OCI-LY7 (cell line): ENCODE data around the gene GLYATL1. TPM values are rescaled to one million over a fixed set of nuclear protein-coding genes. Genes with fewer than 3 reads are reported as not detected.

ENCODE experiments used
- BruUV-seq: library from RNA; stranded (reverse); fragments of 400-500 nt; replicated peaks from 2 replicates; lab custom pipeline; 2021; lab: Mats Ljungman, UMichigan
- CTCF ChIA-PET: fragments of 300-600 bp; sonication (Branson Sonifier 250); formaldehyde crosslinking; loops from one replicate; lab custom pipeline; 2022; ENCODE audit warnings: antibody characterized with exemption; ENCODE audit not compliant: unreplicated experiment; lab: Charles Lee
- POLR2A ChIA-PET: fragments of 300-600 bp; sonication (Branson Sonifier 250); formaldehyde crosslinking; loops from one replicate; lab custom pipeline; 2022; ENCODE audit warnings: antibody characterized with exemption; lab: Charles Lee
- DNase-seq: peaks from one replicate; pipeline ENCODE4 v3.0.0-alpha.2; 2015; ENCODE audit warnings: low spot score
- H2AFZ ChIP-seq: fragments of 200-600 bp; sonication (generic), shearing (Covaris generic); 2 replicates; pipeline ENCODE4 v1.6.1; 2014; ENCODE audit warnings: mild to moderate bottlenecking, antibody characterized with exemption, low read length, moderate library complexity
- H3K27ac ChIP-seq: fragments of 200-600 bp; sonication (generic); 2 replicates; pipeline ENCODE4 v1.5.1; 2014; ENCODE audit warnings: mixed run types, low read depth, mild to moderate bottlenecking, moderate library complexity, low read length, inconsistent platforms; ENCODE audit not compliant: poor library complexity, severe bottlenecking
- H3K36me3 ChIP-seq: fragments of 200-600 bp; sonication (generic); 2 replicates; pipeline ENCODE4 v1.6.1; 2014; ENCODE audit warnings: mild to moderate bottlenecking, antibody characterized with exemption, low read length, moderate library complexity, mixed read lengths; ENCODE audit not compliant: insufficient read depth
- H3K4me1 ChIP-seq: fragments of 200-600 bp; sonication (generic); 2 replicates; pipeline ENCODE4 v1.5.1; 2014; ENCODE audit warnings: mild to moderate bottlenecking, low read length; ENCODE audit not compliant: insufficient read depth, poor library complexity, severe bottlenecking
- H3K4me2 ChIP-seq: fragments of 200-600 bp; sonication (generic); 2 replicates; pipeline ENCODE4 v1.6.1; 2014; ENCODE audit warnings: mild to moderate bottlenecking, low read length
- H3K4me3 ChIP-seq: fragments of 200-600 bp; sonication (generic); 2 replicates; pipeline ENCODE4 v1.5.1; 2014; ENCODE audit warnings: mild to moderate bottlenecking, low read depth, low read length; ENCODE audit not compliant: poor library complexity, severe bottlenecking
- H3K79me2 ChIP-seq: fragments of 200-600 bp; sonication (generic); 2 replicates; pipeline ENCODE4 v1.6.1; 2016; ENCODE audit warnings: low read depth, mild to moderate bottlenecking, low read length, moderate library complexity, mixed read lengths; ENCODE audit not compliant: insufficient read depth
- H3K9me2 ChIP-seq: fragments of 200-600 bp; sonication (generic); 2 replicates; pipeline ENCODE4 v1.6.1; 2016; ENCODE audit warnings: mild to moderate bottlenecking, low read length, mixed read lengths; ENCODE audit not compliant: insufficient read depth
- H3K9me3 ChIP-seq: fragments of 200-600 bp; sonication (generic); 2 replicates; pipeline ENCODE4 v1.6.1; 2014; ENCODE audit warnings: mild to moderate bottlenecking, mixed run types, low read length, mixed read lengths
- H4K20me1 ChIP-seq: fragments of 200-600 bp; sonication (generic); 2 replicates; pipeline ENCODE4 v1.6.1; 2014; ENCODE audit warnings: mild to moderate bottlenecking, antibody characterized with exemption, low read length, moderate library complexity, mixed read lengths; ENCODE audit not compliant: insufficient read depth
- EZH2phosphoT487 ChIP-seq: fragments of 200-600 bp; sonication (generic); IDR thresholded peaks from 2 replicates; pipeline ENCODE4 v1.6.1; 2018; ENCODE audit warnings: low read depth, borderline replicate concordance, mild to moderate bottlenecking, mixed run types, antibody characterized with exemption, low read length, moderate library complexity, mixed read lengths
- intact Hi-C: fragments of 100-400 bp; cut with micrococcal nuclease; formaldehyde crosslinking; loops from one replicate; pipeline ENCODE4 v1.10.0; 2022; ENCODE audit not compliant: unreplicated experiment
- total RNA-seq, 2 experiments: library from RNA; depleted of rRNA in 1 of 2; stranded (reverse); fragments of >200 nt in 1 of 2; shearing (Covaris generic) in 1 of 2; gene quantifications; 2 replicates each; pipeline ENCODE4 v1.2.3, GENCODE V29; 2014 to 2022
- TF ChIP-seq, protein P1 (sequence below): fragments of 200-600 bp; sonication (generic); conservative IDR thresholded peaks from 2 replicates; pipeline ENCODE4 v1.5.1; 2014; ENCODE audit warnings: mild to moderate bottlenecking, antibody characterized with exemption, low read length, moderate library complexity, mixed read lengths

GLYATL1 gene
- total RNA-seq, 2 experiments from 2014 or later = not detected

DNA sequence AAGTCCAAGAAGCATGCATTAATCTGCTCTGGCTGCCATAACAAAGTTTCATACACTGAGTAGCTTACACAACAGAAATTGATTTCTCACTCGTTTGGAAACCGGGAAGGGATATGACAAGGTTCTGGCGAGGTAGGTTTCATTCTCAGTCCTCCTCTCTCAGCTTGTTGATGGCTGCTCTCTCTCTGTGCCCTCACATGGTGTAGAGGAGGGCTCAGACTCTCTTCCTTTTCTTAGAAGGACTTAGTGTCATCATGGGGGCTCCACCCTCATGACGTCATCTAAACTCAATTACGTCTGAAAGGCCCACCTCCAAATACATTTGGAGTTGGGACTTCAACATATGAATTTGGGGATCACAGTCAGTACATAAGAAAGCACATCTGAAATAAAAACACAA lies 18.6 kb downstream of the GLYATL1 start:
- no peaks in the 10 kb centered on the region for H3K9me3 ChIP-seq
- H3K9me2 ChIP-seq = no peaks in the 10 kb centered on the region
- ChIA-PET CTCF (no interaction called here), POLR2A (no interaction called here)
- no peak overlapping the region for H2AFZ ChIP-seq
- H3K4me1 ChIP-seq = no peaks in the 10 kb centered on the region
- DNase-seq = no peak
- H3K79me2 ChIP-seq = no peaks in the 10 kb centered on the region
- no peak for TF ChIP-seq EZH2phosphoT487
- TF ChIP-seq, protein P1, sequence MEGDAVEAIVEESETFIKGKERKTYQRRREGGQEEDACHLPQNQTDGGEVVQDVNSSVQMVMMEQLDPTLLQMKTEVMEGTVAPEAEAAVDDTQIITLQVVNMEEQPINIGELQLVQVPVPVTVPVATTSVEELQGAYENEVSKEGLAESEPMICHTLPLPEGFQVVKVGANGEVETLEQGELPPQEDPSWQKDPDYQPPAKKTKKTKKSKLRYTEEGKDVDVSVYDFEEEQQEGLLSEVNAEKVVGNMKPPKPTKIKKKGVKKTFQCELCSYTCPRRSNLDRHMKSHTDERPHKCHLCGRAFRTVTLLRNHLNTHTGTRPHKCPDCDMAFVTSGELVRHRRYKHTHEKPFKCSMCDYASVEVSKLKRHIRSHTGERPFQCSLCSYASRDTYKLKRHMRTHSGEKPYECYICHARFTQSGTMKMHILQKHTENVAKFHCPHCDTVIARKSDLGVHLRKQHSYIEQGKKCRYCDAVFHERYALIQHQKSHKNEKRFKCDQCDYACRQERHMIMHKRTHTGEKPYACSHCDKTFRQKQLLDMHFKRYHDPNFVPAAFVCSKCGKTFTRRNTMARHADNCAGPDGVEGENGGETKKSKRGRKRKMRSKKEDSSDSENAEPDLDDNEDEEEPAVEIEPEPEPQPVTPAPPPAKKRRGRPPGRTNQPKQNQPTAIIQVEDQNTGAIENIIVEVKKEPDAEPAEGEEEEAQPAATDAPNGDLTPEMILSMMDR = no peak
- H4K20me1 ChIP-seq = no peaks in the 10 kb centered on the region
- H3K36me3 ChIP-seq = no peaks in the 10 kb centered on the region
- H3K4me2 ChIP-seq = no peak overlapping the region
- no TSS peak for BruUV-seq
- no peak overlapping the region for H3K4me3 ChIP-seq
- intact Hi-C loops = loop anchor here (1.0 kb wide), 2 partner anchors 100 to 178 kb away; no protein-coding TSS in a partner anchor
- H3K27ac ChIP-seq = no peak overlapping the region

DNA sequence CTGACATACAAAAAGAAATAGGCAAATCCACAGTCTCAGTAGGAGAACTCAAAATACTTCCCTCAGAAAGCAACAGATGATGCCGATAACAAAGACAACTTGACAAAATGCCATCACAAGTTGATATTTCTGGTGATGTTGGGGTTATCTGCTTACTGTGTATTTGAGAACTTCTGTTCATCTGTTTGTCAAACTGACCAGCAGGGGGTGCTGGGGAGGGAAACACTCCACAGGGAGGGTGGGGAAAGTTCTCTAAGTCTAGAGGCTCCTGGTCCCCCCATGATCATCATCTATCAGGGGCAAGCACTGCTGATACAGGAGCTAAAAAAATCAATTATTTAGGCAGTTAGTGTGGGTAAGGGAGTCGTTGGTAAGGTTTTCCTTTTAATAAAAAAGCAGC lies 19.2 kb downstream of the GLYATL1 start:
- no TSS peak for BruUV-seq
- H3K4me1 ChIP-seq = no peaks in the 10 kb centered on the region
- CTCF ChIA-PET = interaction anchor here (0.5 kb wide), 1 partner anchor 80 kb away, joined by 5 read pairs; no protein-coding TSS in a partner anchor
- H3K9me2 ChIP-seq = no peaks in the 10 kb centered on the region
- no peak overlapping the region for H3K27ac ChIP-seq
- TF ChIP-seq, protein P1 = peak; percentile 84
- no peak for TF ChIP-seq EZH2phosphoT487
- H3K9me3 ChIP-seq = no peaks in the 10 kb centered on the region
- POLR2A ChIA-PET = interaction anchor here (1.0 kb wide), 1 partner anchor 200 kb away, joined by 3 read pairs; no protein-coding TSS in a partner anchor
- intact Hi-C loops = loop anchor here (1.0 kb wide), 2 partner anchors 100 to 178 kb away; no protein-coding TSS in a partner anchor
- H3K4me3 ChIP-seq = no peak overlapping the region
- no peaks in the 10 kb centered on the region for H3K36me3 ChIP-seq
- no peak overlapping the region for H3K4me2 ChIP-seq
- DNase-seq = peak; percentile 63
- H4K20me1 ChIP-seq = no peaks in the 10 kb centered on the region
- no peaks in the 10 kb centered on the region for H3K79me2 ChIP-seq
- no peak overlapping the region for H2AFZ ChIP-seq

DNA sequence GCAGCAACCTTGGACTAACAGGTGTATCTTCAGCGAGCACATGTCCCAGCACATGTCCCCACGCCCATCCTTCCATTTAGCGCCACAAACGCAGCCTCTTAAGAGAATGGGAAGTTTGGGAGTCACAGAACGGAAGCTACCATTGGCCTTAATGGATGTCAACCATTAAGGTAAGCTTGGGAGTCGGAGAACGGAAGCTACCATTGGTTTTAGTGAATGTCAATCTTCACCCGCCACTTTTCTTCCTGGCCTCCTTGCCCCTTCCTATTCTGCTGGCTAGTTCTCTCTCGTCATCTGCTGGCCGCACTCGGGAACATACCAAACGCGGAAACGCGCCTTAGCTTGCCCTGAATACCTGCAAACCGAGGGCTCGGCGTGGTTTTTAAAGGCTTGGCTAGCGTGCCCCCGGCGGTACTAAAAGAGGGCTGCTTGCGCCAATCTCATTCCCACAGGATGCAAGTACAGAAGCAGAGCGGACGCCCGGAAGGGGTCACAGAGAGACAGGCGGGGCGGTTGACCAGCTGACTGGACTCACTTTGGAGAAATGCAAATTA lies 24.3 kb downstream of the GLYATL1 start:
- Histone ChIP-seq H3K4me2 (no peak overlapping the region), H3K36me3 (no peaks in the 10 kb centered on the region), H3K4me3 (no peak overlapping the region), H3K79me2 (no peaks in the 10 kb centered on the region), H3K9me3 (no peaks in the 10 kb centered on the region), H4K20me1 (no peaks in the 10 kb centered on the region), H2AFZ (no peak overlapping the region), H3K4me1 (no peaks in the 10 kb centered on the region), H3K9me2 (no peaks in the 10 kb centered on the region), H3K27ac (no peak overlapping the region)
- POLR2A ChIA-PET = no interaction called here
- BruUV-seq = no TSS peak
- no peak for DNase-seq
- TF ChIP-seq, protein P1 = no peak
- TF ChIP-seq EZH2phosphoT487 = no peak
- CTCF ChIA-PET = no interaction called here
- intact Hi-C loops = no loop called here
